Raji (cell line): Measurements from ENCODE around the gene CDH4.

ENCODE experiments used
- POLR2A ChIP-seq: IDR thresholded peaks from 2 replicates; pipeline ENCODE4 v1.6.1; 2011; ENCODE audit warnings: low read depth, low read length, control low read depth; ENCODE audit not compliant: insufficient read depth

Gene CDH4

DNA sequence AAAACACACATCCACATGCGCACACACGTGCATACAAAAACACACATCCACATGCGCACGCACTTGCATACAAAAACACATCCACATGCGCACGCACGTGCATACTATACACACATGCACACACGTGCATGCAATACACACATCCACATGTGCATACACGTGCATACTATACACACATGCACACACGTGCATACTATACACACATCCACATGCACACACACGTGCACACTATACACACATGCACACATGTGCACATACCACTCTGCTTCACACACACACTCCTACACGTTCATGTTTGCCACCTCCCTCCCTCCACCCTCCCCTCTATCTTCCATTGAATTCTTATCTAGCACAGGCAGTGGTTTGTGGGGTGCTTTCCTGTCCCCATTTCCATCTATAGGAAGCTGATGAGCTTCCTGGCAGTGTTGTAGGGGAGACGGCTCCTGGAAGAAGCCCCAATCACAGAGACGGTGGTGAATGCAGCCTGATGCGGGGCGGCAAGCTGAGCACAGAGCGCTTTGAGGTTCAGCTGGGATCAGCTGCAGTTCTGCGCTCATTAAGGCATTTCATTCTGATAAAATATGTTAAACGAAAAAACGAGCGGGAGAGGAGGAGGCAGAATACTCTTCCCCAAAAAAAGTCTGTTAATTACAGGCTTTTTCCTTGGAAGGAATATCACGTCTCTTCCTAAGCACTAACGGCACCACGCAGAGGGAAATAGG is 525.9 kb downstream of the CDH4 start:
- TF ChIP-seq POLR2A, result no peak

DNA sequence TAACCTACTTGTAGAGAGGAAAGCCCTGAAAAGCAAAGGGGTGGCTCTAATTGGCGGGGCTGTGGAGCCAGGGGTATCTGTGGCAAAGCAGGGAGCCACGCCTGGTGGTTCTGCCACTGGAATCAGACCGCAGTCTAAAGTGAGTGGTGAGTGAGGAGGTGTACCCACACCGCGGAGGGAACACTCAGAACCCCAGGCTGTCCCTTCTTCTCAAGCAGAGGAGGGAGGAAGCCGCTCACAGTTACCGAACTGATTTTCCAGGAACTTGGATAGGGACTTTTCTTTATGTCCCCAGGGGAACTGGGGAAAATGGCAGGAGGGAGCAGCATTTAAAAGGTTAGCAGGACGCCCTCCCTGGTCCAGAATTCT is 526.4 kb downstream of the CDH4 start:
- no peak for TF ChIP-seq POLR2A

DNA sequence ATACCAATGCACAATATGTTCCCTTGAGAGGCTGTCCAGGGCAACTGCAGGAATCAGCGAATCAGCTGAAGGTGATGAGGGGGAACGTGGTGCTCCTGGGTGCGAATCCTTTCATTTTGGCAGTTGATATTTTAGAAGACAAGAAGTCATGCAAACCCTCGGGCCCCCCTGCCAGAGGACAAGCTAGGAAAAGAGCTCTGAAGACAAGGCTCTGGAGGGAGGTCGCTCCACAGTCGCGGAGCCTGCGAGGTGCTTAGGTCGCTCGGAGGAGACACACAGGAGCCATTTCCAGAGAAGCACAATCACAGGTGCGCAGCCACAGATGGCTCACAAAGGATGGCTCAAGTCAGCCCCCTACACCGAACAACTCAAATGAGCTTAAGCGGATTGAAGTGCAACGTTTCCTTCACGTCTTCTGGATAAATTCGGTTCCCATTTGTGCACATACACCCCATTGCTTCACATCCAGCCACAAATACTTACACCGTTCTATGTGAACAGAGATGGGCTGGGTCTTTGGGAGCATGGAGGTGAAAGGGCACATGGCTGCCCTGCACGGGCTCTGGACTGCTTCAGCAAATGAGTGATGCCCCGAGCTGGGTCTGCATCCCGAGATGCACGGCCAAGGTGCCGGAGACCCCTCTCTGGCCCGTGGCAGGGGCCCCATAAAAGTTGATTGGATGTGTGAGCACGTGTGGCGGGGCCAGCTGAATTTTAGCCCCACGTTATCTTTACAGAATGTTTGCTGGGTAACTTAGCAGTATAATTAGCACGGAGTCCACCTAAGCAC is 527.3 kb downstream of the CDH4 start:
- no peak for TF ChIP-seq POLR2A

DNA sequence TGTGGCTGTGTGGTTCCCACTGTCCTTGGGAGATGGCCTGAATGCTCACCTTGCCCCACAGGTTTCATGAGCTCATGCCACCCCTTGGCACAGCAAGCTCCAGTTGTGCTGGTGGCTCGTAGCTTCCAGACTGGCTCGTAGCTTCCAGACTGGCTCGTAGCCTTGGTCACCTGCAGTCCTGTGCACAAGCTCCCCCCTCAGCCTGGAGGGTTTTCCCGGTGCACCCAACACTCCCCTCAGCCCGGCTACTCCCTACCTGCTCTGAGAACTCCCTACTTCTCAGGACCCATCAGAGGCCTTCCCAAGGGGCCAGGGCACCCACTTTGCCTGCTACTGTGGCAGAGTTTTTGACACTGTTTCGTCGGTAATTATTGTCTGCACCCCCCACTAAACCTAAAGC is 528.0 kb downstream of the CDH4 start:
- no peak for TF ChIP-seq POLR2A

DNA sequence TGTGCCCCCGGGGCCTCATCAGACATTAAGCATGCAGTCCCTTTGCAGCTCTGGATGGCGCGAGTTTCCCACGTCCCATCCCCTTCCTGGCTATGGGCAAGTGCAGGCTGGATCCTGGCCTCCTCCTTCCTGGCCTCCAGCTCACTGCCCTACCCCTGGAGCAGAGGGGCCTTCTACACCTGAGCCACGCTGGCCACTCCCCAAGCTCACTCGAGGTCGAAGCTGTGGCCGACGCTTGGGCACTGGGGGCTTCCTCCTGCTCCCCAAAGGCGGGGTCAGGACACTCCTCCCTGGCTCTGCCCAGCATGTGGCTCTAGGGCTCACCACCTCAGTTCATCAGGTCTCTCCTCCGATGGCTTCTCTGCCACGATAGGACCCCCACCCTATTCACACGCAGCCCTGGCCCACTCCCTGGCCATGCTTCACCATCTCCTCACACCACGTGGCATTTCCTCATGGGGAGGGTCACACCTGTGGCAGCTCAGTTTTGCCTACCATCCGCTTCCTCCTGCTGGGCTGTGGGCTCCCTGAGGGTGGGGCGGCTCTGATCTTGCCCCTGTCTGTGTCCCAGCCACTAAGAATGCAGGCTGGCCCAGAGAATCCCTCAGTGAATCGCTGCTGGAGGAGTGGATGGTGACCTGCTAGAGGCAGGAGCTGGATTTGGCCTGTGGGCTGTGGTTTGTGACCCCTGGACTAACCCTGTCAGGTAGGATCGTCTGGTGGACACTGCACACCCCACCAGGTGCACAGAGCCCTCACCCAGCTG is 532.9 kb downstream of the CDH4 start:
- no peak for TF ChIP-seq POLR2A

DNA sequence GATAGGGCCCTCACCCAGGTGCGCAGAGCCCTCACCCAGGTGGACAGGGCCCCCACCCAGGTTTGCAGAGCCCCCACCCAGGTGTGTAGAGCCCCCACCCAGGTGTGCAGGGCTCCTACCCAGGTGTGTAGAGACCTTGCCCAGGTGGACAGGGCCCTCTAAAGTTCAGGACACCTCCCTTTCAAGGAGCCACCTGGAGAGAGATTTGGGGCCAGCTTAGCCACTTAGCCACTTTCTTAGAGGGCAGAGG is 533.4 kb downstream of the CDH4 start:
- no peak for TF ChIP-seq POLR2A

DNA sequence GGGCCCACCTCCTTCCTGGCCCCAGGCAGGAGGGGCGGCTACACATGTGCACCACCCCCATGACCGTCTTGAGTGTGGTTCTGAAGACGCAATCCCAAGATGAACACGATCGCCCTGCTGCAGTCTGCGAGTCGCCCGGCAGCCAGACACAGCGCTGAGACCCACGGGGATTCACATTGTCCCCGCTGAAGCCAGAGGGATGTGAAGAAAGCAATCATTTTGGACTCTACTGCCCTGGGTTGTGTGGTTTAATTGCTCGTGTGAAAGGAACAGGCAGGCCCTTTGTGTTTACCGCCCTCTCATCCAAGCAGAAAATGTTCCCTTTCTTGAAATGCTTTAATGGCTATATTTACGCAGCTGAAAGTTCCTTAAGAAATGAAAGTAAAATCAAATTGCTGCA is 534.2 kb downstream of the CDH4 start:
- no peak for TF ChIP-seq POLR2A

DNA sequence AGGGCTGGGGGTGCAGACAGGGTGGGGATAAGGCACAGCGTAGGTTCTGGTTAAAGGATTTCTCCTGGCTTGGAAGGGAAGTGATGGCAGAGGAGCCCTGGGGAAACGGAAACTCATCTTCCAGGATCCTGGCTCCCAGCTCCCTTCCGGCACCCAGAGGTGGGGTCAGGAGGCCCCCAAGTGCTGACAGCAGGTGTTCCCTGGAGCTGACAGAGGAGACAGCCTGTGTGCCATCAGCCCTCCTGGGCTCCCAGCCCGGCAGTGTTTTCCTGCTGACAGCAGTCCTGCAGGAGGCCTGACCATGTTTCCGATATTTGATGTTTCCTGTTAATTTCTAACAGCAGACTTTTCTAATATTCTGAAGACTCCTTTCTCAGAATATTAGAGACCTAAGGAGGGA is 536.3 kb downstream of the CDH4 start:
- no peak for TF ChIP-seq POLR2A

DNA sequence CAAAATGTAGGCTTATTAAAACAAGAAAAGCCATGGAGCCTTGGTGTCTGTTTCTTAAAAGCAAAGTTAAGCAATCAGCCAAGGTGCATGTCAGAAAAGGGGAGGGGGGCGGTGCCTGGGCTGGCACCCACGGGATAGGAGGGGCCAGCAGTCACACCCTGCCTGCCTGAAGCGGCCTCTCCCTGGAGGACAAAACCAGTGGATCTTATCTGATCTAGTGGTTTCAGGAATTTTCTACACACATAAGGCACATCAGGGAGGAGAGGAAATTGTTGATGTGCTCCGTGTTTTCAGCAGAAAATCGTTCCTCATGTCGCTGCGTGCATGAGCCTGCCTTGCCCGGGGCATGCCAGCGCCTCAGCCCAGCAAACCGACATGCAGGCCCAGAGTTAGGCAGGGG is 537.3 kb downstream of the CDH4 start:
- TF ChIP-seq POLR2A, result no peak

DNA sequence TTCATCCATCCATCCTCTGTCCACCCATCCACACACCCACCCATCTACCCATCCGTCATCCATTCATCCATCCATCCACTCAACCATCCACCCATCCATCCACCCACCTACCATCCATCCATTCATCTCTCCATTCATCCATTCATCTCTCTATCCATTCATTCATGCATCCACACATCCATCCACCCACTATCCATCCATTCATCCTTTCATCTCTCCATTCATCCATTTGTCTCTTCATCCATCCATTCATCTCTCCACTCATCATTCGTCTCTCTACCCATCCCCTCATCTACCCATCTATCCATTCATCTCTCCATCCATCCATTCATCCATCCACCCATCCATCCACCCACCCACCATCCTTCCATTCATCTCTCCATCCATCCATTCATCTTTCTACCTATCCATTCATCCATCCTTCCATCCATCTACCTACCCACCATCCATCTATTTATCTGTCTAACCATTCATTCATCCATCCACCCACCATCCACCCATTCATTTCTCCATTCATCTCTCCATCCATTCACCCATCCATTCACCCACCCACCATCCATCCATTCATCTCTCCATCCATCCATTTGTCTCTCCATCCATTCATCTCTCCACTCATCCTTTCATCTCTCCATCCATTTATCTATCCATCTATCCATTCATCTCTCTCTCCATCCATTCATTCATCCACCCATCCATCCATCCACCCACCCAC is 538.2 kb downstream of the CDH4 start:
- TF ChIP-seq POLR2A, result no peak

DNA sequence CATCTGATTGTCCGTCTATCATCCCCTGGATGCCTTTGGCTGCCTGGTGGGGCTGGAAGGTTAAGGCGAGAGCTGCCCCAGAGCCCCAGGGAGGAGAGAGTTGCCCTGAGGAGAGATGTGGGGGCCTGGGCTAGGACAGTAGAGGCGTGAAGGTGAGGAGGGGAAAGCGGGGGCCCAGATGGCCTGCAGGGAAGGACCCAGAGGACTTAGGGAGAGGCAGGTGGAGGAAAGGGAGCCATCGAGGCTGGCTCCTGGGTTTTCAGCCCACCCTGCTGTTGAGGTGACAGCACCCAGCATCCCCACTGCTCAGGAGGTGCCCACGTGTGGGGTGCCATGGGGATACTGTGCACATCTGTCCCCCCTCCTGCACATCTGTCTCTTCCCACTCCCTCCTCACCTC is 539.9 kb downstream of the CDH4 start:
- TF ChIP-seq POLR2A, result no peak

DNA sequence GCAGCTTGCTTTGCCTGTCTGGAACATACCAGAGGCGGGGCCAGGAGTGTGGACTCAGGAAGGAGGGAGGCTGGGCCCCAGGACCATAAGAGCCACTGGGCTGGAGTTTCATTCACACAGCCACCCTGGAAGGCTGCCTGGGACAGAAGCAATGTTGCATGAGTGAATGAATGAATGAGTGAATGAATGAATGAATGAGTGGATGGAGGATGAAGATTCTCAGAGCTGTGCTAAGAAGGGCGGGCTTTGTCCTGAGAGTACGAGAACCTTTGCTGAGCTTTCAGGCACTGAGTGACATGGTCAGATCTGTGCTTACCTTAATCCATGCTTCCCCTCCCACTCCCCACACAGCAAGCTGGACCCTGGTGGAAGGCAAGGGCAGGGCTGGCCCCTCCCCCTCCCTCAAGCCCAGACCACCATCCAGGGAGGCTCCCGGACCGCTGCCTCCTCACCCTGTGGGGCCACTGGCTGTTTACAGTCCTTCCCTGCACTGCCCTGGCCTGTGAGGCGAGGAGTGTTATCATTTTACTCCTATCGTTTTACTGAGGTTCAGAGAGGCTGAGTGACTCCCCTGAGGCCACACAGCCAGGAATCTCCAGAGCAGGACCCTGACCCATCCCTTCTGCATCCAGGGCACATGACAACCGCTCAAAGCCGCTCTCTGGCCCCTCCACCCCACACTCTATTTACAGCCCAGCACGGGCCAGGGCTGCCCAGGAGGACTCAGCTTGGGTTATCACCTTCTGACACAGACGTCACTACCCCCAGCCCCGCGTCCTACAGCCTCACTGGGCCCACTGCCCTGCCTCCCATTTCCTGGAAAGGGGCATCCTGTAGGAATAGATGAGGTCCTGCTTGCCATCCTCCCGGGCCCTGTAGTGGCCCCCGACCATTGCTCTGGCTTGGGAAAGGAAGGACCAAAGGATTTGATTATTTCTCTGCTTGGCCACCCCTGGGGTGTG is 543.9 kb downstream of the CDH4 start:
- no peak for TF ChIP-seq POLR2A

DNA sequence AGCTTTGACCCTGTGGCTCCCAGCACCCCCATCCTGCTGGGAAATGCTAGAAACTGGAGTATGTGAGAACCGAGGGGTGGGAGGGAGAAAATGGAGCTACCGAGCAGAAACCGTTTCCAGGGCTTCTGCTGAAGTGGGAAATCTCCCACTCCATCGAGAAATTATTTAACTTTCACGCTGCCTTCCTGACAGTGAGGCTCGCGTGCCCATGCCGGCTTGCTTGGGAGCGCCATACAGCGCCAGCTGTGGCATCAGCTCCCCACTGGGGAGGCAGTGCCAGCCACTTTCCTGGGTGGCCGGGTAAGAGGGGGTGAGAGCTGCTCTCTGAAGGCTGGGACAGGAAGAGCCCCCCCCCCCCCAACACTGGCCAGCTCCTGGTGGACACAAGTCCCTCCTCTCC is 544.7 kb downstream of the CDH4 start:
- no peak for TF ChIP-seq POLR2A

DNA sequence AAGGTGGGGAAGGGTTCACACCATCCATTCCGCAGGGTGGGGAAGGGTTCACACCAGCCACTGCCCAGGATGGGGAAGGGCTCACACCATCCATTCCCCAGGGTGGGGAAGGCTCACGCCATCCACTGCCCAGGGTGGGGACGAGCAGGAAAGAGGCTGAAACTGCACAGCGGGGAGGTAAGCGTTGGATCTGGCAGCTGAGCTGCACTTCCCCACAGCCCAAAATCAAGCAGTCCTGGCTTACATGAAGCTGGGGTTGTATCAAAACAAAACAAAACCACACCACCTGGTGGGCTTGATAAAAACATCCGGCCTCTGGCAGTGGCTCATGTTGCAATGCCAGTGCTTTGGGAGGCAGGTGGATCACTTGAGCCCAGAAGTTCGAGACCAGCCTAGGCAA is 545.1 kb downstream of the CDH4 start:
- no peak for TF ChIP-seq POLR2A
